K562 (cell line): ENCODE results near the gene C1QTNF12. TPM values are rescaled to one million over a fixed set of nuclear protein-coding genes. Genes with fewer than 3 reads are reported as not detected.

Source experiments
- ATAC-seq: fragments of 200-7000 bp; cut with Tn5 transposase; 3 replicates; pipeline ENCODE4 v1.9.1; 2020; ENCODE audit warnings: moderate library complexity
- BruUV-seq: library from RNA; stranded (reverse); fragments of 400-500 nt; replicated peaks from 2 replicates; lab custom pipeline; 2021; lab: Mats Ljungman, UMichigan
- CTCF ChIA-PET: fragments of 300-600 bp; formaldehyde crosslinking; extraction: SDS; loops from one replicate; lab custom pipeline; 2021; ENCODE audit warnings: low intra/inter-chr PET ratio; lab: Yijun Ruan, JAX
- POLR2A ChIA-PET: fragments of 300-600, 350-650 bp; sonication (Branson Sonifier 250); formaldehyde crosslinking; extraction: SDS; loops from one replicate; lab custom pipeline; 2021; ENCODE audit warnings: antibody characterized with exemption, inconsistent platforms; lab: Yijun Ruan, JAX
- DNase-seq, 4 experiments: peaks; one replicate each; pipeline versions ENCODE4 v3.0.0 to v3.0.0-alpha.2; 2011 to 2018; ENCODE audit warnings: low spot score in 3 of 4, mixed read lengths in 3 of 4; ENCODE audit errors: extremely low read depth in 1 of 4
- FAIRE-seq: peaks from 2 replicates; lab custom pipeline; 2011; peaks lifted over from hg19 to GRCh38; lab: Jason Lieb, UNC
- H2AFZ ChIP-seq: 2 replicates; pipeline ENCODE4 v1.6.0; 2011; ENCODE audit warnings: low read depth, low read length, control low read depth, inconsistent platforms
- H3K27ac ChIP-seq: fragments of 200-600 bp; 3 replicates; pipeline ENCODE4 v1.8.0; 2011; ENCODE audit warnings: low read depth, mild to moderate bottlenecking, control low read depth, inconsistent platforms, low read length, moderate library complexity, mixed read lengths; ENCODE audit errors: extremely low read depth
- H3K27me3 ChIP-seq, 2 experiments: fragments of 300-600 bp in 1 of 2; 2 replicates in 1 of 2; 3 replicates in 1 of 2; pipeline versions ENCODE4 v1.6.0 to v1.8.0; 2011; ENCODE audit warnings: inconsistent platforms in 2 of 2, low read length in 2 of 2, mild to moderate bottlenecking in 1 of 2, mixed read lengths in 1 of 2, moderate library complexity in 1 of 2; ENCODE audit not compliant: control insufficient read depth in 2 of 2, insufficient read depth in 2 of 2
- H3K36me3 ChIP-seq: fragments of 300-600 bp; 3 replicates; pipeline ENCODE4 v1.8.0; 2011; ENCODE audit warnings: mild to moderate bottlenecking, low read length, inconsistent platforms; ENCODE audit not compliant: control insufficient read depth, insufficient read depth
- H3K4me1 ChIP-seq, 2 experiments: fragments of 200-600 bp in 1 of 2; replicated peaks in 1 of 2; 2 replicates in 1 of 2; 3 replicates in 1 of 2; pipeline versions ENCODE4 v1.5.1 to v1.8.0; 2011; ENCODE audit warnings: inconsistent platforms in 2 of 2, low read length in 2 of 2, mild to moderate bottlenecking in 1 of 2, mixed read lengths in 1 of 2, moderate library complexity in 1 of 2; ENCODE audit not compliant: control insufficient read depth in 2 of 2, insufficient read depth in 2 of 2
- H3K4me2 ChIP-seq: 2 replicates; pipeline ENCODE4 v1.6.1; 2011; ENCODE audit warnings: low read length, control low read depth, inconsistent platforms, mixed read lengths; ENCODE audit not compliant: insufficient read depth
- H3K4me3 ChIP-seq: fragments of 200-600 bp; sonication (generic), shearing (Covaris generic); 2 replicates; pipeline ENCODE4 v1.5.1; 2016; ENCODE audit warnings: control low read depth, inconsistent platforms
- H3K79me2 ChIP-seq: fragments of 200-600 bp; 3 replicates; pipeline ENCODE4 v1.8.0; 2011; ENCODE audit warnings: low read length, inconsistent platforms; ENCODE audit not compliant: control insufficient read depth, insufficient read depth
- H3K9ac ChIP-seq, 2 experiments: 2 replicates each; pipeline versions ENCODE4 v1.6.0 to v1.6.1; 2011; ENCODE audit warnings: low read depth in 2 of 2, low read length in 2 of 2, control low read depth in 1 of 2, inconsistent platforms in 1 of 2, mild to moderate bottlenecking in 1 of 2, mixed read lengths in 1 of 2; ENCODE audit not compliant: insufficient read depth in 1 of 2
- H3K9me1 ChIP-seq: one replicate; pipeline ENCODE4 v1.6.0; 2011; ENCODE audit warnings: inconsistent platforms, mild to moderate bottlenecking, low read length, moderate library complexity; ENCODE audit not compliant: control insufficient read depth, insufficient read depth
- H3K9me3 ChIP-seq: replicated peaks from 2 replicates; pipeline ENCODE4 v1.5.1; 2011; ENCODE audit warnings: low read depth, low read length, inconsistent platforms; ENCODE audit not compliant: control insufficient read depth, insufficient read depth
- H4K20me1 ChIP-seq: replicated peaks from 2 replicates; pipeline ENCODE4 v1.6.1; 2011; ENCODE audit warnings: low read length, inconsistent platforms, mixed read lengths; ENCODE audit not compliant: control insufficient read depth, insufficient read depth
- GTF2A2 ChIP-seq: IDR thresholded peaks from 2 replicates; pipeline ENCODE4 v1.6.1; 2016; ENCODE audit warnings: mild to moderate bottlenecking, missing genetic modification characterization, missing compliant biosample characterization
- RBFOX2 ChIP-seq: fragments of 200-400 bp; formaldehyde crosslinking; IDR thresholded peaks from 2 replicates; pipeline ENCODE4 v1.6.1; 2017; ENCODE audit warnings: low read depth, mild to moderate bottlenecking, low read length, moderate library complexity
- SRSF7 ChIP-seq: fragments of 200-400 bp; formaldehyde crosslinking; optimal IDR thresholded peaks from 2 replicates; pipeline ENCODE3; 2017; ENCODE audit warnings: mild to moderate bottlenecking, low read depth, low read length
- TSC22D4 ChIP-seq: fragments of 450-650 bp; IDR thresholded peaks from 2 replicates; pipeline ENCODE4 v1.6.1; 2016; ENCODE audit warnings: missing genetic modification characterization, missing biosample characterization, control low read depth
- ZFP36 ChIP-seq: fragments of 150-350 bp; IDR thresholded peaks from 2 replicates; pipeline ENCODE4 v1.6.1; 2018; ENCODE audit warnings: low read length, low read depth; ENCODE audit not compliant: partially characterized antibody
- ZNF140 ChIP-seq: fragments of 250-450 bp; sonication (Bioruptor Pico); IDR thresholded peaks from 2 replicates; pipeline ENCODE4 v1.8.0; 2021; ENCODE audit warnings: moderate library complexity, mild to moderate bottlenecking, inconsistent platforms
- ZNF589 ChIP-seq: fragments of 200-800 bp; sonication (Bioruptor generic); IDR thresholded peaks from 2 replicates; pipeline ENCODE4 v1.6.1; 2016; ENCODE audit warnings: low read depth, missing genetic modification characterization, missing compliant biosample characterization
- WGBS: fragments of 100-300 bp; shearing (Covaris generic); methylation state at CpG from one replicate; pipeline ENCODE4 v1.1.6; 2016; ENCODE audit warnings: low coverage, mixed read lengths; ENCODE audit not compliant: insufficient coverage; ENCODE audit errors: missing lambda C conversion rate; 5-methylcytosine and 5-hydroxymethylcytosine counted together
- in situ Hi-C: fragments of 300-500 bp; cut with MboI; formaldehyde crosslinking; loops from 4 replicates; pipeline ENCODE4 v1.15.0; 2018; ENCODE audit warnings: inconsistent platforms, mixed read lengths
- intact Hi-C: fragments of 100-400 bp; cut with micrococcal nuclease; formaldehyde crosslinking; loops from 2 replicates; pipeline ENCODE4 v1.14.2; 2022
- polyA plus RNA-seq, 8 experiments: library from polyadenylated mRNA; depleted of rRNA in 4 of 8; stranded (reverse) in 5 of 8; unstranded in 3 of 8; fragments of >200 nt; fragmentation: Nextera tagmentation in 2 of 8; fragmentation: Illumina TruSeq in 1 of 8; extraction: Ambion mirVana in 2 of 8; extraction: Trizol in 1 of 8; gene quantifications; 2 replicates each; pipeline versions ENCODE4 v1.2.1 to v1.2.3, GENCODE V29; 2011 to 2014; ENCODE audit warnings: inconsistent platforms in 1 of 8, missing spikeins in 1 of 8
- total RNA-seq, 7 experiments: library from RNA; depleted of rRNA in 6 of 7; stranded (reverse); fragments of >200 nt in 6 of 7; fragmentation: Illumina TruSeq in 2 of 7; extraction: Trizol in 2 of 7; gene quantifications; 2 replicates each; pipeline versions ENCODE4 v1.2.1 to v1.2.3, GENCODE V29; 2011 to 2021; ENCODE audit warnings: low replicate concordance in 1 of 7
- TF ChIP-seq, protein P1 (sequence below): fragments of 250-450 bp; sonication (Bioruptor Pico); IDR thresholded peaks from 2 replicates; pipeline ENCODE4 v1.4.0; 2020; ENCODE audit warnings: mild to moderate bottlenecking, moderate library complexity
- TF ChIP-seq, protein P2 (sequence below): fragments of 450-650 bp; formaldehyde crosslinking; IDR thresholded peaks from 2 replicates; pipeline ENCODE4 v1.4.0; 2022; ENCODE audit warnings: missing genetic modification characterization
- TF ChIP-seq, protein P3 (sequence below): sonication (generic); formaldehyde crosslinking; IDR thresholded peaks from 2 replicates; pipeline ENCODE4 v1.8.0; 2022; ENCODE audit warnings: mild to moderate bottlenecking, missing genetic modification reagents

Gene C1QTNF12
- total and polyA plus RNA-seq, 9 of the 15 experiments (the other 6 are each of a cell fraction or from before 2014, with no cell fraction given): 0.11 to 4.3 (median 0.93) TPM; not detected in 3

DNA sequence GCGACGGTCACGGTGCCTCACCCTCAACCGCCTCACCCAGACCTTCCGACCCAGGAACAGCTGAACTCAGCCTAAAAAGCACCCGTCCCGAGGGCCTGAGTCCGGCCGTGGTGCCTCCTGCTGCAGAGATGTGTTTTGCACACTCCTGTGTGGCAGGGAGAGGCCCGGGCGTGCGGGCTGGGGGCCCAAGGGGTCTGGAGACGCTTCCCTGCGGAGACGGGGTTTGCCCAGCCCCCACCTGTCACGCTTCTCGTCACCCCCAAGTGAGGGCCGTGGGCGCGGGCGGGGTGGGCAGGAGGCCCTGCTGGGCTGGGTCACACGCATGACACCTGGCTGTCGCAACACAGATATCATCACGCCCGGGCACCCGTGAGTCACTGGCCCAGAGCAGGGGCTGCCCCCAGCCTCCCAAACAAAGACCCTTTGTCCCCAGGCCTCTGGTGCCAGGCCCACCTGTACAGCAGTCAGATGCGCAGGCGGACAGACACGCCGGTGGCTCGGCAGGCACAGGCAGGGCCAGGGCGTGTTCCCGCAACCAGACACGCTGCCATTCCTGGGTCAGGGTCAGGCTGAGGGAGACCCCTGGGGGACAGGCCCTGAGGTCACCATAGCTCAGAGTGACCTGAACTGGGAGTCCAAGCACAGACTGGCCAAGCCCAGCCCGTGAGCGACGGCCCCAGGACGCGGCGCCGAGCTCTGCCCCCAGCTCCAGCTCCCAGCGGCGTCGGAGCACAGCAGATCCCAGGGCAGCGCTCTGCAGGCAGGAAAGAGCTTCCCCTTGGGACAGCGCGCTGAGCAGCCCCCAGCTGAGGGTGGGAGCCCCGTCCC, 8.4 kb downstream of the C1QTNF12 start (continued):
- TF ChIP-seq, protein P1, sequence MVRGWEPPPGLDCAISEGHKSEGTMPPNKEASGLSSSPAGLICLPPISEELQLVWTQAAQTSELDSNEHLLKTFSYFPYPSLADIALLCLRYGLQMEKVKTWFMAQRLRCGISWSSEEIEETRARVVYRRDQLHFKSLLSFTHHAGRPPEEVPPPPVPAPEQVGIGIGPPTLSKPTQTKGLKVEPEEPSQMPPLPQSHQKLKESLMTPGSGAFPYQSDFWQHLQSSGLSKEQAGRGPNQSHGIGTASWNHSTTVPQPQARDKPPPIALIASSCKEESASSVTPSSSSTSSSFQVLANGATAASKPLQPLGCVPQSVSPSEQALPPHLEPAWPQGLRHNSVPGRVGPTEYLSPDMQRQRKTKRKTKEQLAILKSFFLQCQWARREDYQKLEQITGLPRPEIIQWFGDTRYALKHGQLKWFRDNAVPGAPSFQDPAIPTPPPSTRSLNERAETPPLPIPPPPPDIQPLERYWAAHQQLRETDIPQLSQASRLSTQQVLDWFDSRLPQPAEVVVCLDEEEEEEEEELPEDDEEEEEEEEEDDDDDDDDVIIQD (CRISPR knock-in tag): no peak
- no peak for TF ChIP-seq ZNF589

DNA sequence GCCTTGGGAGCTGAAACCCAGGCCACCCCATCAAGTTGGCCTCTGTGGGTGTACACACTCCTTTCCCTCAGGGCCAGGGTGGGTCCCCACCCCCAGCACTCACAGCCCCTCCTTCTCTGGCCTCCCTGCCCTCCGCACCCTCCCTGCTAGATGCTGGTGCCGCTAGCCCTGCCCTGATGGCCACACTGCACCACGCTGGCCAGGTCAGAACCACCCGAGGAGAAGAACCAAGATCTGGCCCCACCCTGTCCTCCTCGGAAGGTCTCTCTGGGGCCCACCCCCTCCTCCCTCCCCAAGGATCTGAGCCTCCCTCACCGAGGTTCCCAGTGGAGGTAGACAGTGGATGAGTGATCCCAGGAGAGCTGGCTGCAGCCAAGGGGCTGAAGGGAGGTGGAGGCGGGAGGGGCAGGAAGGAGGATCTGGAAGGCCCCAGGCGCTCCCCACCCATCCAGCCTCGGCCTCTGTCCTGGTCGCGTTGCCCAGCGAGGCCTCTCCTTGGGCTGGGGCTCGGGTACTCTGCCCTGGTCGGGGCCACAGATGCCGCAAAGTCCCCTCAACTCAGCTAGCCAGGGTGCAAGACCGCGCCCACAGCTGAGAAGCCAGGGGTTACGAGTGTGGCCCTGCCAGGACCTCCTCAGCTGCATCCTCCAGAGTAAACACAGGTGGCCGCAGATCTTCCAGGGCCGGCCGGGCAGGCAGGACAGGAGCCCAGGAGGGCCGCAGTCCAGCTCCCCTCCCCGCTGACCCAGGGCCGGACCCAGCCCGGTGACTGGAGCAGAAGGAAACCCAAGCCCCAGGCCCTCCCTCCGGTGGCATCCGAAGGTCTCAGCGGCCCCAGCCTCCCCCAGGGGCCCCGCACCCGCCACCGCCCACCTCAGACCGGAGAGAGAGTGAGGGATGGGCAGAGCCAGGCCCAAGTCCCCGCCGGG, 9.3 kb downstream of the C1QTNF12 start:
- Histone ChIP-seq H4K20me1 (no peaks in the 10 kb centered on the region), H3K36me3 (peaks cover 15% of the 10 kb centered on the region; the same call in 1 of the 3 replicates), H3K4me3 (no peak overlapping the region), H3K9me1 (no peaks in the 10 kb centered on the region), H3K27ac (no peak overlapping the region), H3K9ac (peak overlapping the region in 1 of 2 experiments; percentile 32; a peak in 2 of 4 replicates), H3K9me3 (peaks cover 9% of the 10 kb centered on the region), H3K27me3 (no peaks in the 10 kb centered on the region), H2AFZ (no peak overlapping the region), H3K79me2 (peaks cover 28% of the 10 kb centered on the region), H3K4me1 (peaks cover 0 to 96% of the 10 kb centered on the region in 2 experiments; a peak in 3 of 5 replicates), H3K4me2 (no peak overlapping the region)
- ChIA-PET CTCF (no interaction called here), POLR2A (interaction anchor here (0.5 to 1.1 kb wide), 2 partner anchors 15 to 23 kb away, joined by 3 to 4 read pairs; no protein-coding TSS in a partner anchor)
- DNase-seq (no peak), ATAC-seq (no peak), FAIRE-seq (no peak)
- intact Hi-C loops: no loop called here
- 71% methylated on average over 32 of the region's 34 CpGs for WGBS
- in situ Hi-C loops: no loop called here
- no TSS peak for BruUV-seq
- TF ChIP-seq, protein P2, sequence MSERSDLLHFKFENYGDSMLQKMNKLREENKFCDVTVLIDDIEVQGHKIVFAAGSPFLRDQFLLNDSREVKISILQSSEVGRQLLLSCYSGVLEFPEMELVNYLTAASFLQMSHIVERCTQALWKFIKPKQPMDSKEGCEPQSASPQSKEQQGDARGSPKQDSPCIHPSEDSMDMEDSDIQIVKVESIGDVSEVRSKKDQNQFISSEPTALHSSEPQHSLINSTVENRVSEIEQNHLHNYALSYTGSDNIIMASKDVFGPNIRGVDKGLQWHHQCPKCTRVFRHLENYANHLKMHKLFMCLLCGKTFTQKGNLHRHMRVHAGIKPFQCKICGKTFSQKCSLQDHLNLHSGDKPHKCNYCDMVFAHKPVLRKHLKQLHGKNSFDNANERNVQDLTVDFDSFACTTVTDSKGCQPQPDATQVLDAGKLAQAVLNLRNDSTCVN (CRISPR knock-in tag): no peak
- no peak for TF ChIP-seq SRSF7
- TF ChIP-seq ZNF140 (CRISPR knock-in tag): no peak
- TF ChIP-seq ZFP36: no peak
- 0 out of 2 replicates have a peak, but pooled peaks have one; percentile 13 for TF ChIP-seq RBFOX2
- TF ChIP-seq, protein P3, sequence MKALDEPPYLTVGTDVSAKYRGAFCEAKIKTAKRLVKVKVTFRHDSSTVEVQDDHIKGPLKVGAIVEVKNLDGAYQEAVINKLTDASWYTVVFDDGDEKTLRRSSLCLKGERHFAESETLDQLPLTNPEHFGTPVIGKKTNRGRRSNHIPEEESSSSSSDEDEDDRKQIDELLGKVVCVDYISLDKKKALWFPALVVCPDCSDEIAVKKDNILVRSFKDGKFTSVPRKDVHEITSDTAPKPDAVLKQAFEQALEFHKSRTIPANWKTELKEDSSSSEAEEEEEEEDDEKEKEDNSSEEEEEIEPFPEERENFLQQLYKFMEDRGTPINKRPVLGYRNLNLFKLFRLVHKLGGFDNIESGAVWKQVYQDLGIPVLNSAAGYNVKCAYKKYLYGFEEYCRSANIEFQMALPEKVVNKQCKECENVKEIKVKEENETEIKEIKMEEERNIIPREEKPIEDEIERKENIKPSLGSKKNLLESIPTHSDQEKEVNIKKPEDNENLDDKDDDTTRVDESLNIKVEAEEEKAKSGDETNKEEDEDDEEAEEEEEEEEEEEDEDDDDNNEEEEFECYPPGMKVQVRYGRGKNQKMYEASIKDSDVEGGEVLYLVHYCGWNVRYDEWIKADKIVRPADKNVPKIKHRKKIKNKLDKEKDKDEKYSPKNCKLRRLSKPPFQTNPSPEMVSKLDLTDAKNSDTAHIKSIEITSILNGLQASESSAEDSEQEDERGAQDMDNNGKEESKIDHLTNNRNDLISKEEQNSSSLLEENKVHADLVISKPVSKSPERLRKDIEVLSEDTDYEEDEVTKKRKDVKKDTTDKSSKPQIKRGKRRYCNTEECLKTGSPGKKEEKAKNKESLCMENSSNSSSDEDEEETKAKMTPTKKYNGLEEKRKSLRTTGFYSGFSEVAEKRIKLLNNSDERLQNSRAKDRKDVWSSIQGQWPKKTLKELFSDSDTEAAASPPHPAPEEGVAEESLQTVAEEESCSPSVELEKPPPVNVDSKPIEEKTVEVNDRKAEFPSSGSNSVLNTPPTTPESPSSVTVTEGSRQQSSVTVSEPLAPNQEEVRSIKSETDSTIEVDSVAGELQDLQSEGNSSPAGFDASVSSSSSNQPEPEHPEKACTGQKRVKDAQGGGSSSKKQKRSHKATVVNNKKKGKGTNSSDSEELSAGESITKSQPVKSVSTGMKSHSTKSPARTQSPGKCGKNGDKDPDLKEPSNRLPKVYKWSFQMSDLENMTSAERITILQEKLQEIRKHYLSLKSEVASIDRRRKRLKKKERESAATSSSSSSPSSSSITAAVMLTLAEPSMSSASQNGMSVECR (CRISPR knock-in tag): no peak
- no peak for TF ChIP-seq TSC22D4 (tag)
- no peak for TF ChIP-seq GTF2A2 (tag)
